OCI-LY7 (cell line): Measurements from ENCODE around the gene TGFBR2. TPM values are rescaled to one million over a fixed set of nuclear protein-coding genes. Genes with fewer than 3 reads are reported as not detected.

ENCODE experiments used
- BruUV-seq: library from RNA; stranded (reverse); fragments of 400-500 nt; replicated peaks from 2 replicates; lab custom pipeline; 2021; lab: Mats Ljungman, UMichigan
- CTCF ChIA-PET: fragments of 300-600 bp; sonication (Branson Sonifier 250); formaldehyde crosslinking; loops from one replicate; lab custom pipeline; 2022; ENCODE audit warnings: antibody characterized with exemption; ENCODE audit not compliant: unreplicated experiment; lab: Charles Lee
- POLR2A ChIA-PET: fragments of 300-600 bp; sonication (Branson Sonifier 250); formaldehyde crosslinking; loops from one replicate; lab custom pipeline; 2022; ENCODE audit warnings: antibody characterized with exemption; lab: Charles Lee
- DNase-seq: peaks from one replicate; pipeline ENCODE4 v3.0.0-alpha.2; 2015; ENCODE audit warnings: low spot score
- H2AFZ ChIP-seq: fragments of 200-600 bp; sonication (generic), shearing (Covaris generic); 2 replicates; pipeline ENCODE4 v1.6.1; 2014; ENCODE audit warnings: mild to moderate bottlenecking, antibody characterized with exemption, low read length, moderate library complexity
- H3K27ac ChIP-seq: fragments of 200-600 bp; sonication (generic); 2 replicates; pipeline ENCODE4 v1.5.1; 2014; ENCODE audit warnings: mixed run types, low read depth, mild to moderate bottlenecking, moderate library complexity, low read length, inconsistent platforms; ENCODE audit not compliant: poor library complexity, severe bottlenecking
- H3K36me3 ChIP-seq: fragments of 200-600 bp; sonication (generic); 2 replicates; pipeline ENCODE4 v1.6.1; 2014; ENCODE audit warnings: mild to moderate bottlenecking, antibody characterized with exemption, low read length, moderate library complexity, mixed read lengths; ENCODE audit not compliant: insufficient read depth
- H3K4me1 ChIP-seq: fragments of 200-600 bp; sonication (generic); 2 replicates; pipeline ENCODE4 v1.5.1; 2014; ENCODE audit warnings: mild to moderate bottlenecking, low read length; ENCODE audit not compliant: insufficient read depth, poor library complexity, severe bottlenecking
- H3K4me2 ChIP-seq: fragments of 200-600 bp; sonication (generic); 2 replicates; pipeline ENCODE4 v1.6.1; 2014; ENCODE audit warnings: mild to moderate bottlenecking, low read length
- H3K4me3 ChIP-seq: fragments of 200-600 bp; sonication (generic); 2 replicates; pipeline ENCODE4 v1.5.1; 2014; ENCODE audit warnings: mild to moderate bottlenecking, low read depth, low read length; ENCODE audit not compliant: poor library complexity, severe bottlenecking
- H3K79me2 ChIP-seq: fragments of 200-600 bp; sonication (generic); 2 replicates; pipeline ENCODE4 v1.6.1; 2016; ENCODE audit warnings: low read depth, mild to moderate bottlenecking, low read length, moderate library complexity, mixed read lengths; ENCODE audit not compliant: insufficient read depth
- H3K9me2 ChIP-seq: fragments of 200-600 bp; sonication (generic); 2 replicates; pipeline ENCODE4 v1.6.1; 2016; ENCODE audit warnings: mild to moderate bottlenecking, low read length, mixed read lengths; ENCODE audit not compliant: insufficient read depth
- H3K9me3 ChIP-seq: fragments of 200-600 bp; sonication (generic); 2 replicates; pipeline ENCODE4 v1.6.1; 2014; ENCODE audit warnings: mild to moderate bottlenecking, mixed run types, low read length, mixed read lengths
- H4K20me1 ChIP-seq: fragments of 200-600 bp; sonication (generic); 2 replicates; pipeline ENCODE4 v1.6.1; 2014; ENCODE audit warnings: mild to moderate bottlenecking, antibody characterized with exemption, low read length, moderate library complexity, mixed read lengths; ENCODE audit not compliant: insufficient read depth
- EZH2phosphoT487 ChIP-seq: fragments of 200-600 bp; sonication (generic); IDR thresholded peaks from 2 replicates; pipeline ENCODE4 v1.6.1; 2018; ENCODE audit warnings: low read depth, borderline replicate concordance, mild to moderate bottlenecking, mixed run types, antibody characterized with exemption, low read length, moderate library complexity, mixed read lengths
- intact Hi-C: fragments of 100-400 bp; cut with micrococcal nuclease; formaldehyde crosslinking; loops from one replicate; pipeline ENCODE4 v1.10.0; 2022; ENCODE audit not compliant: unreplicated experiment
- total RNA-seq, 2 experiments: library from RNA; depleted of rRNA in 1 of 2; stranded (reverse); fragments of >200 nt in 1 of 2; shearing (Covaris generic) in 1 of 2; gene quantifications; 2 replicates each; pipeline ENCODE4 v1.2.3, GENCODE V29; 2014 to 2022
- TF ChIP-seq, protein P1 (sequence below): fragments of 200-600 bp; sonication (generic); conservative IDR thresholded peaks from 2 replicates; pipeline ENCODE4 v1.5.1; 2014; ENCODE audit warnings: mild to moderate bottlenecking, antibody characterized with exemption, low read length, moderate library complexity, mixed read lengths

The TGFBR2 gene
- total RNA-seq, 2 experiments from 2014 or later: 25.2 to 28.1 TPM

DNA sequence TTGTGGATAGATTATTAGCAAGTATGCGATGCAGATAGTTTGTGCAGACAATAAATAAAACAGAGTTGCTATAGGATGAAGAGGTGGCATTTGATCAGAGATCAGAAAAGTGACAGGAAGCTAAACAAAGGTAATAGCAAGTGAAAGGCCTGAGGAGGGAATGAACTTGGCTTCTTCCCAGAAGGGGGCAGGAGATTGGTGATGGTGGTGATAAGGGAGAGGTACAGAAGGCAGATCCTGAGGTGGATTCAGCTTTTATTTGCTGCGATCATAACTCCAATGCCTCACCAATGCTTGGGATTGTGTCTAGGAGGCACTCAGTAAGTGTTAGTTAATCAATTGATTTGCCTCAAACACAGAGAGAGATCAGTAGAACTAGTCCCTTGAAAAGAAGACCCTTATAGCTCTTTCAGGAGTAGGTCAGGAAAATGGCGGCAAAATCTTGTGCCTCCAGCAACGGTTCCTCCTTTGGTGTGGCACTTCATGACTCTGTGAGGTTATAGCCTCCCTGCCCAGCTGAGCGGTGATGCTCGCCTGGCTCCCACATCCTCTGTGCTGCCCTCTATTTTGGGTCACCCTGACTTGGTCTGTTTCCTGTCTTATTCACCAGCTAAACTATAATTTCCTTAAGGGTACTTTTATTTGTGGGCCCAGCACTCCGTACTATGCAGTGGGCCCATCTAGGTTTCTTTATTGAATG lies 37.5 kb downstream of the TGFBR2 start:
- Histone ChIP-seq H3K4me3 (peak overlapping the region; percentile 45), H3K4me2 (peak overlapping the region; percentile 72), H3K27ac (peak overlapping the region; percentile 94), H3K9me3 (no peaks in the 10 kb centered on the region), H3K79me2 (peaks cover 59% of the 10 kb centered on the region), H3K4me1 (peaks cover 99% of the 10 kb centered on the region), H4K20me1 (peaks cover 10% of the 10 kb centered on the region; the same call in 1 of the 2 replicates), H3K36me3 (peaks cover 38% of the 10 kb centered on the region), H2AFZ (no peak overlapping the region), H3K9me2 (no peaks in the 10 kb centered on the region)
- TF ChIP-seq EZH2phosphoT487: no peak
- TF ChIP-seq, protein P1, sequence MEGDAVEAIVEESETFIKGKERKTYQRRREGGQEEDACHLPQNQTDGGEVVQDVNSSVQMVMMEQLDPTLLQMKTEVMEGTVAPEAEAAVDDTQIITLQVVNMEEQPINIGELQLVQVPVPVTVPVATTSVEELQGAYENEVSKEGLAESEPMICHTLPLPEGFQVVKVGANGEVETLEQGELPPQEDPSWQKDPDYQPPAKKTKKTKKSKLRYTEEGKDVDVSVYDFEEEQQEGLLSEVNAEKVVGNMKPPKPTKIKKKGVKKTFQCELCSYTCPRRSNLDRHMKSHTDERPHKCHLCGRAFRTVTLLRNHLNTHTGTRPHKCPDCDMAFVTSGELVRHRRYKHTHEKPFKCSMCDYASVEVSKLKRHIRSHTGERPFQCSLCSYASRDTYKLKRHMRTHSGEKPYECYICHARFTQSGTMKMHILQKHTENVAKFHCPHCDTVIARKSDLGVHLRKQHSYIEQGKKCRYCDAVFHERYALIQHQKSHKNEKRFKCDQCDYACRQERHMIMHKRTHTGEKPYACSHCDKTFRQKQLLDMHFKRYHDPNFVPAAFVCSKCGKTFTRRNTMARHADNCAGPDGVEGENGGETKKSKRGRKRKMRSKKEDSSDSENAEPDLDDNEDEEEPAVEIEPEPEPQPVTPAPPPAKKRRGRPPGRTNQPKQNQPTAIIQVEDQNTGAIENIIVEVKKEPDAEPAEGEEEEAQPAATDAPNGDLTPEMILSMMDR: no peak
- BruUV-seq: no TSS peak
- ChIA-PET POLR2A (interaction anchor here (0.8 to 7.2 kb wide), 16 partner anchors 10 to 186 kb away, joined by 3 to 45 read pairs (median 4); partner anchors contain the start of gene TGFBR2), CTCF (interaction anchor here (1.1 kb wide), 2 partner anchors 33 to 38 kb away, joined by 3 read pairs; partner anchors contain the start of gene TGFBR2)
- peak; percentile 84 for DNase-seq
- intact Hi-C loops: loop anchor here (1.0 to 10.0 kb wide), 5 partner anchors 8 to 1311 kb away; partner anchors contain the start of gene TGFBR2

DNA sequence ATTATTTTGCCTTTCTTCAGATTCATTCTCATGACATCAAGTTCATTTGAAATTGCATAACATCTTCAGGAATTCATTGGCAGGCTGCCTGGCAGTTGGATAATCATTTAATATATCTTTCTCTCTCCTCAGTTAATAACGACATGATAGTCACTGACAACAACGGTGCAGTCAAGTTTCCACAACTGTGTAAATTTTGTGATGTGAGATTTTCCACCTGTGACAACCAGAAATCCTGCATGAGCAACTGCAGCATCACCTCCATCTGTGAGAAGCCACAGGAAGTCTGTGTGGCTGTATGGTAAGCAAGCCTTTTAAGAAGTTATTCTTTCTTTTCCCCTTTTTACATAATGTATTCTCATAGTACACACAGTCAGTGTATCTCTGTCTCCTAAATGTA lies 38.2 kb downstream of the TGFBR2 start:
- CTCF ChIA-PET: no interaction called here
- POLR2A ChIA-PET: interaction anchor here (0.8 to 7.2 kb wide), 10 partner anchors 11 to 1804 kb away, joined by 3 to 45 read pairs (median 4); partner anchors contain the start of gene TGFBR2
- Histone ChIP-seq H3K9me3 (no peaks in the 10 kb centered on the region), H2AFZ (no peak overlapping the region), H3K4me1 (peaks cover 99% of the 10 kb centered on the region), H3K9me2 (no peaks in the 10 kb centered on the region), H3K27ac (peak overlapping the region; percentile 94), H3K4me3 (peak overlapping the region; percentile 45), H3K79me2 (peaks cover 52% of the 10 kb centered on the region), H3K36me3 (peaks cover 38% of the 10 kb centered on the region), H4K20me1 (peaks cover 14% of the 10 kb centered on the region; the same call in 1 of the 2 replicates), H3K4me2 (peak overlapping the region; percentile 72)
- BruUV-seq: no TSS peak
- TF ChIP-seq, protein P1: no peak
- DNase-seq: peak; percentile 82
- intact Hi-C loops: loop anchor here (1.0 to 10.0 kb wide), 5 partner anchors 8 to 1310 kb away; partner anchors contain the start of gene TGFBR2
